ENCODE data around the gene RAX2. TPM values are rescaled to one million over a fixed set of nuclear protein-coding genes. Genes with fewer than 3 reads are reported as not detected.

RAX2 gene
- total RNA-seq, 2 experiments from 2014 or later: not detected

DNA sequence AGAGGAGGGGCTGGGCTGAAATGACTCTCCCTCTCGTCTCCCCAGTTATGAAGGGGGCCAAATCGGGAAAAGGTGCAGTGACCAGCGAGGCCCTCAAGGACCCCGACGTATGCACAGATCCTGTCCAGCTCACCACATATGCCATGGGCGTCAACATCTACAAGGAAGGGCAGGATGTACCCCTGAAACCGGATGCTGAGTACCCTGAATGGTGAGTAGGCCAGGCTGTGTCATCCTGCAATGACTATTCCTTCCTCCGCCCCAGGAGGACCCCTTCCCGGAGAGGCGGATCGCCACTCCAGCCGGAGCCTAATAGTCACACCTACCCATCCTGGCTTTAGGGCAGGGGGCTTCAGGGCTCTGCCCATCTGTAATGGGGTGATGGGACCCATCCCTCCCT lies 6.9 kb downstream of the RAX2 start:
- Histone ChIP-seq H3K9me3 (ENCODE audit: control insufficient read depth in 1 of 2, insufficient read depth in 1 of 2, low read length in 2 of 2) (no peaks in the 10 kb centered on the region), H3K4me1 (ENCODE audit: insufficient read depth, low read length) (peaks cover 48% of the 10 kb centered on the region), H3K27ac (ENCODE audit: low read depth in 1 of 2, low read length in 2 of 2) (no peak overlapping the region), H3K4me3 (ENCODE audit: low read length) (no peak overlapping the region), H3K36me3 (ENCODE audit: insufficient read depth, low read length) (peaks cover 38% of the 10 kb centered on the region), H3K27me3 (ENCODE audit: control insufficient read depth in 1 of 2, insufficient read depth in 2 of 2, low read length in 2 of 2) (no peaks in the 10 kb centered on the region)
- H3K4me3 Mint-ChIP-seq: no peak overlapping the region
- DNase-seq (no peak), ATAC-seq (ENCODE audit: poor library complexity) (no peak)
- H3K27ac Mint-ChIP-seq: no peak overlapping the region
- H3K27me3 Mint-ChIP-seq: no peaks in the 10 kb centered on the region
- ChIA-PET POLR2A (interaction anchor here (0.7 kb wide), 1 partner anchor 13 kb away, joined by 3 read pairs; no protein-coding TSS in a partner anchor), CTCF (interaction anchor here (4.9 kb wide), 1 partner anchor 57 kb away, joined by 35 read pairs; no protein-coding TSS in a partner anchor)
- H3K36me3 Mint-ChIP-seq (ENCODE audit: low read depth): peaks cover 50% of the 10 kb centered on the region
- H3K4me1 Mint-ChIP-seq (ENCODE audit: low read depth): peaks cover 33% of the 10 kb centered on the region
- no peaks in the 10 kb centered on the region for H3K9me3 Mint-ChIP-seq
- intact Hi-C loops (cut with DNase I, micrococcal nuclease): loop anchor here in 1 of 2 experiments (2.0 to 10.0 kb wide), 2 partner anchors 258 to 330 kb away; partner anchors contain the start of gene FZR1
- TF ChIP-seq, protein P1, sequence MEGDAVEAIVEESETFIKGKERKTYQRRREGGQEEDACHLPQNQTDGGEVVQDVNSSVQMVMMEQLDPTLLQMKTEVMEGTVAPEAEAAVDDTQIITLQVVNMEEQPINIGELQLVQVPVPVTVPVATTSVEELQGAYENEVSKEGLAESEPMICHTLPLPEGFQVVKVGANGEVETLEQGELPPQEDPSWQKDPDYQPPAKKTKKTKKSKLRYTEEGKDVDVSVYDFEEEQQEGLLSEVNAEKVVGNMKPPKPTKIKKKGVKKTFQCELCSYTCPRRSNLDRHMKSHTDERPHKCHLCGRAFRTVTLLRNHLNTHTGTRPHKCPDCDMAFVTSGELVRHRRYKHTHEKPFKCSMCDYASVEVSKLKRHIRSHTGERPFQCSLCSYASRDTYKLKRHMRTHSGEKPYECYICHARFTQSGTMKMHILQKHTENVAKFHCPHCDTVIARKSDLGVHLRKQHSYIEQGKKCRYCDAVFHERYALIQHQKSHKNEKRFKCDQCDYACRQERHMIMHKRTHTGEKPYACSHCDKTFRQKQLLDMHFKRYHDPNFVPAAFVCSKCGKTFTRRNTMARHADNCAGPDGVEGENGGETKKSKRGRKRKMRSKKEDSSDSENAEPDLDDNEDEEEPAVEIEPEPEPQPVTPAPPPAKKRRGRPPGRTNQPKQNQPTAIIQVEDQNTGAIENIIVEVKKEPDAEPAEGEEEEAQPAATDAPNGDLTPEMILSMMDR (IDR thresholded peaks at IDR 0.05): no peak

DNA sequence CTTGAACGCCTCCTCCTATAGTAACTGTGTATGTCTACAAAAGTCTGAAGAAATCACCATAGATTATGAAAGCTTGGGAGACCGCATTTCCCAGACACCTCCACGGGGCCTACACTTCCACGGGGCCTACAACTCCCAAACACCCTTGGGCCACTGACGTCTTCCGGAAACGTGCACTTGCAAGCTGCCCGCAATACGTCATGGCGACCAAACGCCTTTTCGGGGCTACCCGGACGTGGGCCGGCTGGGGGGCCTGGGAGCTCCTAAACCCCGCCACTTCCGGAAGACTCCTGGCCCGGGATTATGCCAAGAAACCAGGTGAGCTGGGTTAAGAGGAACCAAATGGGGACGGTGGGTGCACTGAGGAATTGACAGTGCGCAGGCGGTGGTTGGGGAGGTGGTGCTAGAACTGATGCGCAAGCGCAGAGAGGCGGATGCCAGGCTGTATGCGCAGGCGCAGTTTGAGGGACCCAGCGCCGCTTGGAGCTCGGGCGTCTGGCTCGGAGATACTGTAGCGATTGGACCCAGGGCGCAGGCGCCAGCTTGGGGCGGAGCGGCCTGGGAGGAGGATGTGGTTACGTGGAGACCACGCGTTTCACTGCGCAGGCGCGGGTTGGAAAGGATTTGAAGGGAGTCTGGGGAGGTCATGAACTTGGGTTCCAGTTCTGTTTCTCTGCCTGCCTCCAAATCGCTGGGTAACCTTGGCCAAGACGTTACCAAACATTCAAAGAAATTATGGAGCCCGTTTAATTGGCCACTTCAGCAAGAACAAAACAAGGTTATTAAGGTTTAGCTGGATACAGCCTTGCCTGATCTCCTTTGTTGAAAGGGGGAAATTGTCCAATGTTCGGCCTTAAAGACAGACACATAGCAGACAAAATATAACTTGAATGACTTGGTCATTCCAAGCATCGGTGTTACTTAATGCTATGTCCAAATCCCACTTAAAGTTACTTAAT lies 9.2 kb downstream of the RAX2 start, which contains the start of gene MRPL54:
Gene MRPL54 (plus strand): TSS at position 182 of the 959 bp plus-strand sequence. CDS start 19 bp downstream, at position 201.
- Histone ChIP-seq H3K27me3 (ENCODE audit: control insufficient read depth in 1 of 2, insufficient read depth in 2 of 2, low read length in 2 of 2) (no peaks in the 10 kb centered on the region), H3K4me1 (ENCODE audit: insufficient read depth, low read length) (peaks cover 70% of the 10 kb centered on the region), H3K9me3 (ENCODE audit: control insufficient read depth in 1 of 2, insufficient read depth in 1 of 2, low read length in 2 of 2) (no peaks in the 10 kb centered on the region), H3K27ac (ENCODE audit: low read depth in 1 of 2, low read length in 2 of 2) (peak within 1 kb of the TSS; percentile 99 to 100), H3K4me3 (ENCODE audit: low read length) (peak within 1 kb of the TSS; percentile 99), H3K36me3 (ENCODE audit: insufficient read depth, low read length) (peaks cover 44% of the 10 kb centered on the region)
- Mint-ChIP-seq H3K27ac (peak within 1 kb of the TSS; percentile 100), H3K9me3 (no peaks in the 10 kb centered on the region), H3K27me3 (no peaks in the 10 kb centered on the region), H3K4me3 (peak within 1 kb of the TSS; percentile 97), H3K36me3 (ENCODE audit: low read depth) (peaks cover 42% of the 10 kb centered on the region), H3K4me1 (ENCODE audit: low read depth) (peaks cover 33% of the 10 kb centered on the region)
- TF ChIP-seq, protein P1 (IDR thresholded peaks at IDR 0.05): no peak
- CTCF ChIA-PET: interaction anchor here (0.7 to 4.9 kb wide), 8 partner anchors 41 to 484 kb away, joined by 3 to 35 read pairs (median 4); partner anchors contain the start of gene YJU2
- POLR2A ChIA-PET: interaction anchor here (0.6 to 4.7 kb wide), 60 partner anchors 9 to 1957 kb away, joined by 3 to 60 read pairs (median 4); partner anchors contain the start of genes CATSPERD, DAPK3, EEF2 and GADD45B
- DNase-seq: peak; percentile 98 to 100 (median 99)
- intact Hi-C loops (cut with DNase I, micrococcal nuclease): loop anchor here (2.0 to 10.0 kb wide), 5 partner anchors 35 to 328 kb away; partner anchors contain the start of genes EEF2 (in 2 of the 2) and PIP5K1C (in 1 of the 2)
- ATAC-seq (ENCODE audit: poor library complexity): peak; percentile 81

DNA sequence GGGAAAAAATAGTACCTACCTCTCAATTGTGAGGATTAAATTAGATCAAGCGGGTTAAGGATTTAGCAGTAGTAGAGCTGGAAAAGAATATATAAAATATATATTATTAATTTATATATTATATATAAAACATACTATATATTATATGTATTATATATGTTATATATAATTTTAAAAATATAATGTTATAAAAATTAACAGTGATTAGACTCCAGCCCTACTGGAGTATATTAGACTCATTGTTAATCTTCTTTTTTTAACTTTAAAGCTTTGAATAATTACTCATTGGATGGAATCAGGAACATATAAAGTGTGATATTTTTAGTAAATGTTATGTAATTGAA lies 9.9 kb downstream of the RAX2 start:
- DNase-seq (no peak), ATAC-seq (ENCODE audit: poor library complexity) (no peak)
- H3K9me3 ChIP-seq (ENCODE audit: control insufficient read depth in 1 of 2, insufficient read depth in 1 of 2, low read length in 2 of 2): no peaks in the 10 kb centered on the region
- peaks cover 72% of the 10 kb centered on the region for H3K4me1 ChIP-seq (ENCODE audit: insufficient read depth, low read length)
- H3K4me1 Mint-ChIP-seq (ENCODE audit: low read depth): peaks cover 33% of the 10 kb centered on the region
- peaks cover 42% of the 10 kb centered on the region for H3K36me3 Mint-ChIP-seq (ENCODE audit: low read depth)
- H3K27me3 Mint-ChIP-seq: no peaks in the 10 kb centered on the region
- H3K36me3 ChIP-seq (ENCODE audit: insufficient read depth, low read length): peaks cover 44% of the 10 kb centered on the region
- intact Hi-C loops (cut with DNase I, micrococcal nuclease): loop anchor here (2.0 to 10.0 kb wide), 5 partner anchors 35 to 327 kb away; partner anchors contain the start of genes EEF2 (in 2 of the 2) and PIP5K1C (in 1 of the 2)
- ChIA-PET POLR2A (interaction anchor here (0.7 to 4.7 kb wide), 46 partner anchors 9 to 1958 kb away, joined by 3 to 60 read pairs (median 5); partner anchors contain the start of genes CATSPERD, DAPK3, EEF2 and GADD45B), CTCF (interaction anchor here (0.7 to 4.9 kb wide), 7 partner anchors 40 to 485 kb away, joined by 3 to 35 read pairs (median 5); partner anchors contain the start of gene YJU2)
- H3K4me3 Mint-ChIP-seq: peak overlapping the region; percentile 97
- H3K27me3 ChIP-seq (ENCODE audit: control insufficient read depth in 1 of 2, insufficient read depth in 2 of 2, low read length in 2 of 2): no peaks in the 10 kb centered on the region
- peak overlapping the region; percentile 83 for H3K4me3 ChIP-seq (ENCODE audit: low read length)
- H3K27ac Mint-ChIP-seq: peak overlapping the region; percentile 100
- TF ChIP-seq, protein P1 (IDR thresholded peaks at IDR 0.05): no peak
- peak overlapping the region; percentile 90 to 100 for H3K27ac ChIP-seq (ENCODE audit: low read depth in 1 of 2, low read length in 2 of 2)
- no peaks in the 10 kb centered on the region for H3K9me3 Mint-ChIP-seq
